Type B pancreatic cell (in vitro differentiated cells): Measurements from ENCODE around the gene GRAMD2A. TPM values are rescaled to one million over a fixed set of nuclear protein-coding genes. Genes with fewer than 3 reads are reported as not detected.

Experiments
- DNase-seq: peaks from one replicate; pipeline ENCODE4 v3.0.0; 2021; ENCODE audit warnings: mixed read lengths; ENCODE audit not compliant: unreplicated experiment; ENCODE audit errors: extremely low spot score
- H3K27ac Mint-ChIP-seq: 2 replicates; pipeline ENCODE4 v1.8.0; 2021; ENCODE audit warnings: mild to moderate bottlenecking, mixed read lengths
- H3K27me3 Mint-ChIP-seq: 2 replicates; pipeline ENCODE4 v1.8.0; 2021; ENCODE audit warnings: mixed read lengths
- H3K36me3 Mint-ChIP-seq: 2 replicates; pipeline ENCODE4 v1.8.0; 2021; ENCODE audit warnings: mixed read lengths
- H3K4me1 Mint-ChIP-seq: one replicate; pipeline ENCODE4 v1.8.0; 2021; ENCODE audit warnings: mixed read lengths; ENCODE audit not compliant: unreplicated experiment
- H3K4me3 Mint-ChIP-seq: 2 replicates; pipeline ENCODE4 v1.8.0; 2021; ENCODE audit warnings: mild to moderate bottlenecking, mixed read lengths
- H3K9me3 Mint-ChIP-seq: 2 replicates; pipeline ENCODE4 v1.8.0; 2021; ENCODE audit warnings: mixed read lengths
- total RNA-seq: library from RNA; stranded (reverse); gene quantifications from 2 replicates; pipeline ENCODE4 v1.2.1, GENCODE V29; 2021; ENCODE audit warnings: low replicate concordance
- TF ChIP-seq, protein P1 (sequence below): fragments of 200-600 bp; sonication (generic); conservative IDR thresholded peaks from 2 replicates; pipeline ENCODE4 v1.5.0; 2021; ENCODE audit warnings: antibody characterized with exemption, mild to moderate bottlenecking

The GRAMD2A gene
- total RNA-seq, 1 donor from 2014 or later, result 6.0 TPM

DNA sequence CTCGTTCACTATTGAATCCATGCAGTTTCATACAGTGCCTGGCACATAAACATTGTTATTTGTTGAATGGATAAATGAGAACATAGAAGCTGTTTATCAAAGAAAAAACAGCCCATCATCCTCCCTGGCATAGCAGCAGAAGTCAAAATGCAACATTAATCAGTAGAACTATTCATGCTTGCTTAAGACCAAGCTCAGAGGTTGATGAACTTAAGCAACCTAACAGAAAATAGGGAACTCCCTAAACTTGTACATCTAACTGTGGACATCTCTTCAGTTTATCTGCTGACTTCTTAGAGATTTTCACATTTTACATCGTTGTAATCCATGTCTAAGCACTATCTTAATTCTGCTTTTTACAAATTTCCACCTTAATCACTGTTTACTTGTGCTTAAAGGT, 50.2 kb downstream of the GRAMD2A start:
- Mint-ChIP-seq H3K4me3 (no peak overlapping the region), H3K36me3 (no peaks in the 10 kb centered on the region), H3K27ac (no peak overlapping the region), H3K4me1 (no peaks in the 10 kb centered on the region), H3K9me3 (no peaks in the 10 kb centered on the region), H3K27me3 (no peaks in the 10 kb centered on the region)
- TF ChIP-seq, protein P1, sequence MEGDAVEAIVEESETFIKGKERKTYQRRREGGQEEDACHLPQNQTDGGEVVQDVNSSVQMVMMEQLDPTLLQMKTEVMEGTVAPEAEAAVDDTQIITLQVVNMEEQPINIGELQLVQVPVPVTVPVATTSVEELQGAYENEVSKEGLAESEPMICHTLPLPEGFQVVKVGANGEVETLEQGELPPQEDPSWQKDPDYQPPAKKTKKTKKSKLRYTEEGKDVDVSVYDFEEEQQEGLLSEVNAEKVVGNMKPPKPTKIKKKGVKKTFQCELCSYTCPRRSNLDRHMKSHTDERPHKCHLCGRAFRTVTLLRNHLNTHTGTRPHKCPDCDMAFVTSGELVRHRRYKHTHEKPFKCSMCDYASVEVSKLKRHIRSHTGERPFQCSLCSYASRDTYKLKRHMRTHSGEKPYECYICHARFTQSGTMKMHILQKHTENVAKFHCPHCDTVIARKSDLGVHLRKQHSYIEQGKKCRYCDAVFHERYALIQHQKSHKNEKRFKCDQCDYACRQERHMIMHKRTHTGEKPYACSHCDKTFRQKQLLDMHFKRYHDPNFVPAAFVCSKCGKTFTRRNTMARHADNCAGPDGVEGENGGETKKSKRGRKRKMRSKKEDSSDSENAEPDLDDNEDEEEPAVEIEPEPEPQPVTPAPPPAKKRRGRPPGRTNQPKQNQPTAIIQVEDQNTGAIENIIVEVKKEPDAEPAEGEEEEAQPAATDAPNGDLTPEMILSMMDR, result no peak
- no peak for DNase-seq

DNA sequence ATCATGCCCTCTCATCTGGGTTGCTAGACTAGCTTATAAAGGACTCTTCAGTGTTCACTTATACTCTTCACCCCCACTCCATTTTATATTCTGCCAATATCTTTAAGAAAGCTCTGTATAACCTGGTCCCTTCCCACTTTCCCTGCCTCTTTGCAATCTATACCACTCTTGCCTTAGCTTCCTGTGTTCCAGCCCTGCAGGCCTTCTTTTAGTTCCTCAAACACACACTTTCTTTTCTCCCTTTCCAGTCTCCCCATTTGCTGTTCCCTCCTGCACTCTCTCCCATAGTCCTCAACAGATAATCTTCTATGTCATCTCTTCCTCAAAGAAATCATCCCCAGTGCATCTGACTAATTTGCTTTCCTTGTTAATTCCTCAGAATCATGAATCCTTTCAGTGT, 50.7 kb downstream of the GRAMD2A start:
- H3K9me3 Mint-ChIP-seq, result no peaks in the 10 kb centered on the region
- H3K36me3 Mint-ChIP-seq, result no peaks in the 10 kb centered on the region
- no peak for DNase-seq
- H3K27me3 Mint-ChIP-seq, result no peaks in the 10 kb centered on the region
- H3K4me3 Mint-ChIP-seq, result no peak overlapping the region
- no peak overlapping the region for H3K27ac Mint-ChIP-seq
- H3K4me1 Mint-ChIP-seq, result no peaks in the 10 kb centered on the region
- TF ChIP-seq, protein P1, result no peak

DNA sequence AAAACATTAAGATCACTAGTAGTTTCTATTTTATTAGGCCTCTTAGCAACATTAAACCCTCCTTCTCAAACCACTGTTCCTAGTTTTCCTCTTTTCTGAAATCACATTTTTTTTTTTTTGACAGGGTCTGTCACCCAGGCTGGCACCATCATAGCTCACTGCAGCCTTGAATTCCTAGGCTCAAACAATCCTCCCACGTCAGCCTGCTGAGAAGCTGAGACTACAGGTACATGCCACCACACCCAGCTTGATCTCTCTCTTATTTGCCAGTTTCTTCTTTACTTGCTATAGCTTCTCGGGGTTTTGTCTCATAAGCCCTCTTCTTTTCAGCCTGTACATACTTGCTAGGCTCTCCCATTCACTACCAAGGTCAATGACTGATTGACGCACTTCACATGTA, 51.4 kb downstream of the GRAMD2A start:
- no peaks in the 10 kb centered on the region for H3K9me3 Mint-ChIP-seq
- TF ChIP-seq, protein P1, result no peak
- no peaks in the 10 kb centered on the region for H3K36me3 Mint-ChIP-seq
- peaks cover 5% of the 10 kb centered on the region for H3K4me1 Mint-ChIP-seq
- H3K4me3 Mint-ChIP-seq, result no peak overlapping the region
- DNase-seq, result no peak
- H3K27me3 Mint-ChIP-seq, result no peaks in the 10 kb centered on the region
- H3K27ac Mint-ChIP-seq, result peak overlapping the region; percentile 36

DNA sequence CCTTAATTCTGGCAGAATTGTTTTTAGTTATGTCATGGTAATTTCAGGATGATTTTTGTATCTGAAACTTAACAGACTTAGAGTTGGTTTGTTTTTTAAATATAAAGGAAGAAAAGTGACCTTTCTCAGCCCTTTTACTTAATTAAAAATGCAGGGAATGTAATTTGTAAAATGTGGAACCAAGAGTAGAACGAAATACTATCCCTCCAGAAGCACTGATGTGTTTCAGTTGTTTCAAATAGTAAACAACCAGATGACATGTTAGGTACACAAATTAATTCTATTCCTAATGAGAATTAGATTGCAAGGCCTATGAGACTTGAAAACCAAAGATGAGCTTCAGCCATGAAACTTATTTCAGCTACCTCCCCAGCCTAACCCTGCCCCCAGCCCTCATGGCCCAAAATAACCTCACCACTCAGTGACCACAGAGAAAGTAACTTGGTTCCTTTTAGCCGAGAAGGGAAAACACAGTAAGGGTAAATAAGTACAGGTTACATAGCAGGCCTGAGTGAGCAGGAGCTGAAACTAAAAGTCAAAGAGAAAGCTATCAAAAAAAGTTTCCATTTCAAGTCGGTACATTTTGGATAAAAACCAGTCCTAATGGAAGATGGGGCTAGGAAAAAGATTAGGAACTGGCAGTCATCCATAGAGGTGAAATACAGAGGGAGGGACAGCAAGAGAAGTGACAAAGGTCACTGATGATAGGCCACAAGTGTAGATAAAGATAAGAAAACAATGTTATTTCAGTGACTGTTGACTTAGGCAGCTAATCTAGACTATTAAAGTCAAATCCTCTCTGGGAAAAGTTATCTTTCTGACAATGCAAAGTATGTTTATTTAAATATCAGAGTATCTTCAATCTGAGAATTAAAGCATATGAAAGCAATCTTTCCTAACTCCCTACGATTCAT, 56.2 kb downstream of the GRAMD2A start:
- H3K36me3 Mint-ChIP-seq, result peaks cover 8% of the 10 kb centered on the region
- H3K4me1 Mint-ChIP-seq, result peaks cover 5% of the 10 kb centered on the region
- no peaks in the 10 kb centered on the region for H3K9me3 Mint-ChIP-seq
- TF ChIP-seq, protein P1, result no peak
- H3K27ac Mint-ChIP-seq, result peak overlapping the region; percentile 79
- no peak overlapping the region for H3K4me3 Mint-ChIP-seq
- no peak for DNase-seq
- no peaks in the 10 kb centered on the region for H3K27me3 Mint-ChIP-seq

DNA sequence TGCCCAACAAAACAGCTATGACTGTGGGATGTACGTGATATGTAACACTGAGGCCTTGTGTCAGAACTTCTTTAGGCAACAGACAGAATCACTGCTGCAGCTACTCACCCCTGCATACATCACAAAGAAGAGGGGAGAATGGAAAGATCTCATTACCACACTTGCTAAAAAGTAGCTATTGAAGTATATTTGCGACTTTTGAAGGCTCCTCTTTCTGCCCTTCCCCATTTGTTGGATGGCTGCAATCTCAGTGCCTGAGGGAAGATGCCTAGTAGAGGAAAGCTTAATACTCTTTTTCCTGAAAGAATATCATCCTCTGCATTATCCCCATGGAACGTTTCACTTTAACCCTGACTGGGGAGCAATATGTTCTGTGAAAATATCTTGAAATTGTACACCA, 57.5 kb downstream of the GRAMD2A start:
- TF ChIP-seq, protein P1, result no peak
- Mint-ChIP-seq H3K27me3 (no peaks in the 10 kb centered on the region), H3K9me3 (no peaks in the 10 kb centered on the region), H3K36me3 (peaks cover 8% of the 10 kb centered on the region), H3K4me3 (no peak overlapping the region), H3K27ac (no peak overlapping the region), H3K4me1 (peaks cover 11% of the 10 kb centered on the region)
- DNase-seq, result no peak
